ENCODE measurements around the gene ZNF835.
"Not testable (repeated sequence)": the region's sequence is repeated elsewhere in the genome, so short reads cannot be mapped to it uniquely, and the experiment has no call there.

Gene ZNF835

DNA sequence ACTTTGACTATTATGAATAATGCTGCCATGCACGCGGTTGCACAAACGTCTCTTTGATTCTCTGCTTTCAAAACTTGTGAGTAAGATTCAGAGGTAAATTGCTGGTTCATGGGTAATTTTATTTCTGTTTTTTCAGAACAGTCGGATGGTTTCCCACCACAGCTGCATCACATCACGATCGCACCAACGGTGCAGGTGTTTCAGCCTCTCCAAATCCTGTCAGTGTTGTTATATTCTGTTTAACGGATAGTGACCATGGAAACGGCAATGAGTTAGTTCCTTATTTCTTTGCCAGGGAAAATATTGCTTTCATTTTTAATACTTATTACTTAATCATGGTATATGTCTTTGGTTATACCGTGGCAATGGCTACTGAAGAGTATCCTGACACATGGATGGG is 19.1 kb upstream of the ZNF835 start:
- H3K4me1 ChIP-seq (ENCODE audit: control insufficient read depth in 1 of 2, insufficient read depth in 2 of 2, low read length in 2 of 2) = no peaks in the 10 kb centered on the region
- no peak overlapping the region for H3K27ac ChIP-seq (ENCODE audit: low read depth, low read length)
- H3K9me3 ChIP-seq (ENCODE audit: control insufficient read depth in 1 of 2, low read length in 2 of 2) = peaks cover 28 to 39% of the 10 kb centered on the region in 2 donors
- no peak overlapping the region for H3K4me3 ChIP-seq (ENCODE audit: low read depth in 1 of 2, low read length in 2 of 2)
- H3K27me3 ChIP-seq (ENCODE audit: control insufficient read depth in 1 of 2, insufficient read depth in 2 of 2, low read length in 2 of 2) = no peaks in the 10 kb centered on the region
- no peak overlapping the region for H3K9ac ChIP-seq (ENCODE audit: low read depth in 1 of 2, low read length in 2 of 2)
- H3K36me3 ChIP-seq (ENCODE audit: control insufficient read depth in 1 of 2, insufficient read depth in 2 of 2, low read length in 2 of 2) = no peaks in the 10 kb centered on the region

DNA sequence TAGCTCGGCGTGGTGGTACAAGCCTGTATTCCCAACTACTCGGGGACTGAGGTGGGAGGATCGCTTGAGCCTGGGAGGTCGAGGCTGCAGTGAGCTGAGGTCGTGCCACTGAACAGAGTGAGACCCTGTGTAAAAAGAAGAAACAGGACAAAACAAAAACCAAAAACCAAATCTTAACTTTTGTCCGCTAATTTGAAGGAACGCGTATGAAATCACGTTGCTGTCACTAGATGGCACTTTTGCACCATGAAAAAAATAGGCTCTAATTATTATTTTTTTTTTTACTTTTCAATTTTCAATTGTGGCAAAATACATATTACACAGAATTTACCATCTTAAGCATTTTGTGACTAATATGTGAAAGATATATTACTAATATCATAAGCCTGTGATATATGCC is 17.6 kb upstream of the ZNF835 start:
- Histone ChIP-seq H3K9me3 (ENCODE audit: control insufficient read depth in 1 of 2, low read length in 2 of 2) (peaks cover 30 to 32% of the 10 kb centered on the region in 2 donors), H3K27me3 (ENCODE audit: control insufficient read depth in 1 of 2, insufficient read depth in 2 of 2, low read length in 2 of 2) (no peaks in the 10 kb centered on the region), H3K4me3 (ENCODE audit: low read depth in 1 of 2, low read length in 2 of 2) (no peak overlapping the region), H3K9ac (ENCODE audit: low read depth in 1 of 2, low read length in 2 of 2) (no peak overlapping the region), H3K36me3 (ENCODE audit: control insufficient read depth in 1 of 2, insufficient read depth in 2 of 2, low read length in 2 of 2) (no peaks in the 10 kb centered on the region), H3K4me1 (ENCODE audit: control insufficient read depth in 1 of 2, insufficient read depth in 2 of 2, low read length in 2 of 2) (no peaks in the 10 kb centered on the region), H3K27ac (ENCODE audit: low read depth, low read length) (no peak overlapping the region)

DNA sequence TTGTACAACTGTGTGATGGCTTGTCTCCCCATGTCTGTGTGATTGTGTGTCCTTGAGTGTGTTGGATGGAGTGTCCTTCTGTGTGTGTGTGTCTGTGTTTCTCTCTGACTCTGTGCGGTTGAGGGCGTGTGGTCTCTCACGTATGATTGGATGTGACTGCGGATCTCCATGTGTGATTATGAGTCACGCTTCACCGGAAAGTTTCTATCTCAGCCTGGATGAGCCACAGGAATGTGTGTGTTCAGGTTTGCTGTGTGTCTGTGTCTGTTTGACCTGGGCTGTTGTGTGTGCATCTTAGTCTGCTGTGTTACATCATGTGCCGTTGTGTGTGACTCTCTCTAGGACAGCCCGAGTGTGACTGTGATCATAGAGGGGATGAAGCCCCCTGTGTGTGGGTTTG is 15.5 kb upstream of the ZNF835 start:
- no peaks in the 10 kb centered on the region for H3K4me1 ChIP-seq (ENCODE audit: control insufficient read depth in 1 of 2, insufficient read depth in 2 of 2, low read length in 2 of 2)
- H3K9me3 ChIP-seq (ENCODE audit: control insufficient read depth in 1 of 2, low read length in 2 of 2) = peaks cover 15 to 27% of the 10 kb centered on the region in 2 donors
- no peak overlapping the region for H3K9ac ChIP-seq (ENCODE audit: low read depth in 1 of 2, low read length in 2 of 2)
- no peaks in the 10 kb centered on the region for H3K27me3 ChIP-seq (ENCODE audit: control insufficient read depth in 1 of 2, insufficient read depth in 2 of 2, low read length in 2 of 2)
- no peak overlapping the region for H3K4me3 ChIP-seq (ENCODE audit: low read depth in 1 of 2, low read length in 2 of 2)
- H3K36me3 ChIP-seq (ENCODE audit: control insufficient read depth in 1 of 2, insufficient read depth in 2 of 2, low read length in 2 of 2) = no peaks in the 10 kb centered on the region
- H3K27ac ChIP-seq (ENCODE audit: low read depth, low read length) = no peak overlapping the region

DNA sequence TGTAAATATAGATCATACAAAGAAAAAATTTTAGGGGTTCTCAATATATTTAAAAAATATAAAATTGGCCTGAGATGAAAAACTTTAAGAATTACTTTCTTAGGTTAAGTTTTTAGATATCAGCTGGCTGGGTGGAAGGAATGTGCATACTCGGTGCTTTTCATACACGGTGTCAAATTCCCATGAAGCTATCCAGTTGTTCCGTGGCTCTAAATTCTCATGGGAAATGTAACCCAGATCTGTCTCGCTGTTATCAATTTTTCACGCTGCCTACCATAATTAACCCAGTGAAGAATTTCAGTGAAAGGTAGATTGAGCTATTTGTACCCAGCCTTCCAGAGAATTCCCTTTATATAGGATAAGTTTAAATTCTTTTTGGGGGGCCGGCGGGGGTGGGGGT is 11.6 kb upstream of the ZNF835 start:
- H3K9ac ChIP-seq (ENCODE audit: low read depth in 1 of 2, low read length in 2 of 2) = no peak overlapping the region
- H3K4me1 ChIP-seq (ENCODE audit: control insufficient read depth in 1 of 2, insufficient read depth in 2 of 2, low read length in 2 of 2) = no peaks in the 10 kb centered on the region
- no peaks in the 10 kb centered on the region for H3K27me3 ChIP-seq (ENCODE audit: control insufficient read depth in 1 of 2, insufficient read depth in 2 of 2, low read length in 2 of 2)
- H3K27ac ChIP-seq (ENCODE audit: low read depth, low read length) = no peak overlapping the region
- H3K9me3 ChIP-seq (ENCODE audit: control insufficient read depth in 1 of 2, low read length in 2 of 2) = peaks cover 3 to 11% of the 10 kb centered on the region in 2 donors
- H3K4me3 ChIP-seq (ENCODE audit: low read depth in 1 of 2, low read length in 2 of 2) = no peak overlapping the region
- H3K36me3 ChIP-seq (ENCODE audit: control insufficient read depth in 1 of 2, insufficient read depth in 2 of 2, low read length in 2 of 2) = no peaks in the 10 kb centered on the region

DNA sequence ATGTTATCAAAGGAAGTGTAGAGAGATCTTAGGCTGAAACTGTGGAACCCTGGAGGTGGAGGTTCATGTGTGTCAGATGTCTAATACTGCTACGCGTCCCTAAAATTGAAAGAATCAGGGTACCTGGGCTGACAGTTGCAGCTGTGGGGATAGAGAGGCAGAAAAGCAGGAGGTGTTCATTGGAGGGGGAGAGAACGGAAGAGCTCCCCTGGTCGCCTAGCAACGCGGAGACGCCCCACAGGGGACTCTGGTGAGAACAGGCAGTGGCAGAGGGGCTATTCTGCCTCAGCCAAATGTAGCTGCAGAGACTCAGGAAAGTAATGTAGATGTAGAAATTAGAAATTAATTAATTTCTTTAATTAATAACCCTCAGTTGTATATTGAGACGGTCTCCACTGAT is 10.1 kb upstream of the ZNF835 start:
- no peaks in the 10 kb centered on the region for H3K4me1 ChIP-seq (ENCODE audit: control insufficient read depth in 1 of 2, insufficient read depth in 2 of 2, low read length in 2 of 2)

DNA sequence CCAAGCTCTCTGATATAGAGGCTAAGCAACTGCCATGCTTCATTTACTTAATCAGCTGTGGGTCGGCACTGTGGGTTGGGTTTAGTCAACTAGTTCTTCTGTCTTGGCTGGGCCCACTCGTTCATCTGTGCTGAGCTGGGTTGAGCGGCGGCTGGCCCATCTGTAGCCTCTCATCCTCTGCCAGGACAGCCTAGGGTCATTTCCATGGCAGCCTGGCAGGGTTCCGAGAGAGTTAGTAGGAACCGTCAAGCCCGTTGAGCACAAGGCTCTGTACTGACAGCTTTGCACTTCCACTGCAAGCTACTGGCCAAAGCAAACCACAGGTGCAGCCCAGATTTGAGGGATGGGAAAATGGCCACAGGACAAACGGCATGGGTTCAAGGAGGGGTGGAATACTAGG is 6.6 kb upstream of the ZNF835 start:
- H3K27ac ChIP-seq (ENCODE audit: low read depth, low read length) = no peak overlapping the region
- no peaks in the 10 kb centered on the region for H3K27me3 ChIP-seq (ENCODE audit: control insufficient read depth in 1 of 2, insufficient read depth in 2 of 2, low read length in 2 of 2)
- H3K4me1 ChIP-seq (ENCODE audit: control insufficient read depth in 1 of 2, insufficient read depth in 2 of 2, low read length in 2 of 2) = no peaks in the 10 kb centered on the region
- no peaks in the 10 kb centered on the region for H3K36me3 ChIP-seq (ENCODE audit: control insufficient read depth in 1 of 2, insufficient read depth in 2 of 2, low read length in 2 of 2)
- H3K9ac ChIP-seq (ENCODE audit: low read depth in 1 of 2, low read length in 2 of 2) = no peak overlapping the region
- no peak overlapping the region for H3K4me3 ChIP-seq (ENCODE audit: low read depth in 1 of 2, low read length in 2 of 2)
- H3K9me3 ChIP-seq (ENCODE audit: control insufficient read depth in 1 of 2, low read length in 2 of 2) = peaks cover 15 to 20% of the 10 kb centered on the region in 2 donors

More for the DNA sequence above, 10.1 kb upstream of the ZNF835 start:
- peaks cover 3 to 6% of the 10 kb centered on the region in 2 donors for H3K9me3 ChIP-seq (ENCODE audit: control insufficient read depth in 1 of 2, low read length in 2 of 2)
- H3K27me3 ChIP-seq (ENCODE audit: control insufficient read depth in 1 of 2, insufficient read depth in 2 of 2, low read length in 2 of 2) = no peaks in the 10 kb centered on the region
- H3K36me3 ChIP-seq (ENCODE audit: control insufficient read depth in 1 of 2, insufficient read depth in 2 of 2, low read length in 2 of 2) = no peaks in the 10 kb centered on the region
- H3K4me3 ChIP-seq (ENCODE audit: low read depth in 1 of 2, low read length in 2 of 2) = no peak overlapping the region
- H3K9ac ChIP-seq (ENCODE audit: low read depth in 1 of 2, low read length in 2 of 2) = no peak overlapping the region
- H3K27ac ChIP-seq (ENCODE audit: low read depth, low read length) = no peak overlapping the region

DNA sequence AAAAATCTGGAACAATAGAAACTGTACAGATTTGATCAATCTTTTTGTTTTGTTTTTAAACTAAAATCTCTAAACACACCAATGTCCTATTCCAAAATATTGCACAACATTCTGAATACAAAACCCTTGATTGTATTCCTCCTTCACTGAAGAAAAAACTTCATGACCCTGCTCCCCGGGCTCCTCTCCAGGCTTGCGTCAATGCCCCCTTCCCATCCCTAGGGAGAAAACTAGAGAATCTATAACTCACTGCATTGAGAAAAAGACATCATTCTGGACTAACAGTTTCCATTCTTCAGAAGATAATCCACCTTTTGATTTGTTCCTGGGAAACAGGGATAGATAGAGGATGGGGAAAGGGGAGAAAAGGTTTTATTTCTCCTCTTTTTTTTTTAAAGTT is 1.1 kb upstream of the ZNF835 start:
- H3K9ac ChIP-seq (ENCODE audit: low read depth in 1 of 2, low read length in 2 of 2); H3K27me3 ChIP-seq (ENCODE audit: control insufficient read depth in 1 of 2, insufficient read depth in 2 of 2, low read length in 2 of 2); H3K36me3 ChIP-seq (ENCODE audit: control insufficient read depth in 1 of 2, insufficient read depth in 2 of 2, low read length in 2 of 2); H3K4me3 ChIP-seq (ENCODE audit: low read depth in 1 of 2, low read length in 2 of 2); H3K27ac ChIP-seq (ENCODE audit: low read depth, low read length): not testable (repeated sequence)
- Histone ChIP-seq H3K9me3 (ENCODE audit: control insufficient read depth in 1 of 2, low read length in 2 of 2) (peaks cover 22 to 38% of the 10 kb centered on the region in 2 donors), H3K4me1 (ENCODE audit: control insufficient read depth in 1 of 2, insufficient read depth in 2 of 2, low read length in 2 of 2) (peaks cover 0 to 11% of the 10 kb centered on the region in 2 donors)

DNA sequence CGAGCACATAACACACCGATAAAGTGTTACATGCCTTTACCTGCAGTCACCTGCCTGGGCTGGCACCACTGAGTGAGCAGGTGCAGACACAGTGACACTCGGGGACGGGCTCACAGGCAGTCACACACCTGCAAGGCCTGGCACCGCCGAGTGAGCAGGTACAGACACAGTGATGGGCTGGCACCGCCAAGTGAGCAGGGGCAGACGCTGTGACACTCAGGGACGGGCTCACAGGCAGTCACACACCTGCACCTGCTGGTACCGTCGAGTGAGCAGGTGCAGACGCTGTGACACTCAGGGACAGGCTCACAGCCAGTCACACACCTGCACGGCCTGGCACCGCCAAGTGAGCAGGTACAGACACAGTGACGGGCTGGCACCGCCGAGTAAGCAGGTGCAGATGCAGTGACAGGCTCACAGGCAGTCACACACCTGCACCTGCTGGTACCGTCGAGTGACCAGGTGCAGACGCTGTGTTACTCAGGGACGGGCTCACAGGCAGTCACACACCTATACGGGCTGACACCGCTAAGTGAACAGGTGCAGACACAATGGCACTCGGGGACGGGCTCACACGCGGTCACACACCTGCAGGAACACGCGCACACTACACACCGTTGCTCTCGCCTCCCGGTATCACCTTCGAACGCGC is 470 bp downstream of the ZNF835 start:
- Histone ChIP-seq H3K27me3 (ENCODE audit: control insufficient read depth in 1 of 2, insufficient read depth in 2 of 2, low read length in 2 of 2) (no peaks in the 10 kb centered on the region), H3K9ac (ENCODE audit: low read depth in 1 of 2, low read length in 2 of 2) (peak overlapping the region; percentile 49 to 66), H3K4me1 (ENCODE audit: control insufficient read depth in 1 of 2, insufficient read depth in 2 of 2, low read length in 2 of 2) (peaks cover 0 to 11% of the 10 kb centered on the region in 2 donors), H3K9me3 (ENCODE audit: control insufficient read depth in 1 of 2, low read length in 2 of 2) (peaks cover 24 to 46% of the 10 kb centered on the region in 2 donors), H3K27ac (ENCODE audit: low read depth, low read length) (no peak overlapping the region), H3K4me3 (ENCODE audit: low read depth in 1 of 2, low read length in 2 of 2) (peak overlapping the region; percentile 70 to 76), H3K36me3 (ENCODE audit: control insufficient read depth in 1 of 2, insufficient read depth in 2 of 2, low read length in 2 of 2) (no peaks in the 10 kb centered on the region)

DNA sequence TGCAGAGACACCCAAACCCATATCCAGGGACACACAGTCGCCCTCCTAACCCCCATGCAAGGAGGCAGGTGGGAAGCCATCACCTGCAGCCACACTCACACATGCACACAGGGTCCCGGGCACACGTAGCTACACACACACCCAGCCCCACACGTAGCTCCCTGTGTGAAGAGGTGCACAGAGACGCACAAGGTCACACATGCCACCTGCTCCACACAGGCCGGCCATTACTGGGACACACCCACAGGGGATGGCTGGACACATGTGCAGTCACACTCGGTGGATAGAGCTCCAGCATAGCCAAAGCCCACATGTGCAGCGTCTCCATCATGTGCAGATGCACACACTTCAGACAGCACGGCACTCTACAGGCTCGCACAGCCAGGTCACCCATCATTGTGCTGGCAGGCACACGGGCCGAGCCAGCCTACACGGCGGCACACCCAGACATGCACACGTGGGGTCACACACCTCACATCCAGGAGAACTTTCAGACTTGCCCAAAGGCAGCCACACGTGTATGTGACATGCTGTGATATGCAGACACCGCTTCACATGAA is 1.1 kb downstream of the ZNF835 start:
- peak overlapping the region in 1 of 2 donors; percentile 66 for H3K9ac ChIP-seq (ENCODE audit: low read depth in 1 of 2, low read length in 2 of 2)
- no peak overlapping the region for H3K27ac ChIP-seq (ENCODE audit: low read depth, low read length)
- peak overlapping the region; percentile 70 to 76 for H3K4me3 ChIP-seq (ENCODE audit: low read depth in 1 of 2, low read length in 2 of 2)
- H3K27me3 ChIP-seq (ENCODE audit: control insufficient read depth in 1 of 2, insufficient read depth in 2 of 2, low read length in 2 of 2) = no peaks in the 10 kb centered on the region
- peaks cover 23 to 43% of the 10 kb centered on the region in 2 donors for H3K9me3 ChIP-seq (ENCODE audit: control insufficient read depth in 1 of 2, low read length in 2 of 2)
- H3K4me1 ChIP-seq (ENCODE audit: control insufficient read depth in 1 of 2, insufficient read depth in 2 of 2, low read length in 2 of 2) = peaks cover 0 to 11% of the 10 kb centered on the region in 2 donors
- H3K36me3 ChIP-seq (ENCODE audit: control insufficient read depth in 1 of 2, insufficient read depth in 2 of 2, low read length in 2 of 2) = no peaks in the 10 kb centered on the region

DNA sequence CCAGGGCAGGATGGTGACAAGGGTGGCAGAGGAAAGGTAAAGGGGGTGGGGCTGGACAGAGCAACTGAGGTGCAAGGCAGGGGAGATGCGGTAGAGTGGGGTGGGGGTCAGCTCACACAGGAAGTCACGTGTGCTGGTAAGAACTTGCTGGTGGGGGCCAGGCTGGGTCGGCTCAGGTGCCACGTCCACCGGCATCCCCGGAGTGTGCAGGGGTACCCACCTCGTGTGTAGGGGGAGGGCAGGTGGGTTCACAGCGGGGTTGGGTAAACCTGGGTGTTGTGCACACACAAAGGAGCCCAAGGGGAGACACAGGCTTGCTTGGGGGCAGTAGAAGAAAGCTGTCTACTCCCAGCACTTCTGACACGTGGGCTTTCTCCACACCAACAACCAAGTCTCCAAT is 2.9 kb downstream of the ZNF835 start:
- Histone ChIP-seq H3K4me1 (ENCODE audit: control insufficient read depth in 1 of 2, insufficient read depth in 2 of 2, low read length in 2 of 2) (peaks cover 0 to 11% of the 10 kb centered on the region in 2 donors), H3K36me3 (ENCODE audit: control insufficient read depth in 1 of 2, insufficient read depth in 2 of 2, low read length in 2 of 2) (no peaks in the 10 kb centered on the region), H3K27me3 (ENCODE audit: control insufficient read depth in 1 of 2, insufficient read depth in 2 of 2, low read length in 2 of 2) (no peaks in the 10 kb centered on the region), H3K27ac (ENCODE audit: low read depth, low read length) (no peak overlapping the region), H3K4me3 (ENCODE audit: low read depth in 1 of 2, low read length in 2 of 2) (no peak overlapping the region), H3K9me3 (ENCODE audit: control insufficient read depth in 1 of 2, low read length in 2 of 2) (peaks cover 13 to 51% of the 10 kb centered on the region in 2 donors), H3K9ac (ENCODE audit: low read depth in 1 of 2, low read length in 2 of 2) (no peak overlapping the region)
